Subcutaneous adipose tissue (tissue), 4 donors: Measurements from ENCODE around the gene TMC5. TPM values are rescaled to one million over a fixed set of nuclear protein-coding genes. Genes with fewer than 3 reads are reported as not detected.

Experiments used
- total RNA-seq, 4 donors: library from RNA; depleted of rRNA; stranded (reverse); fragments of >200 nt; gene quantifications; one replicate each; pipeline ENCODE4 v1.1.0, GENCODE V29; 2016
- TF ChIP-seq, protein P1 (sequence below): fragments of 450-650 bp; IDR thresholded peaks from one replicate; pipeline ENCODE4 v1.5.1; 2016; ENCODE audit warnings: low read depth, mild to moderate bottlenecking, control low read depth, antibody characterized with exemption, moderate library complexity

TMC5 gene, protein sequence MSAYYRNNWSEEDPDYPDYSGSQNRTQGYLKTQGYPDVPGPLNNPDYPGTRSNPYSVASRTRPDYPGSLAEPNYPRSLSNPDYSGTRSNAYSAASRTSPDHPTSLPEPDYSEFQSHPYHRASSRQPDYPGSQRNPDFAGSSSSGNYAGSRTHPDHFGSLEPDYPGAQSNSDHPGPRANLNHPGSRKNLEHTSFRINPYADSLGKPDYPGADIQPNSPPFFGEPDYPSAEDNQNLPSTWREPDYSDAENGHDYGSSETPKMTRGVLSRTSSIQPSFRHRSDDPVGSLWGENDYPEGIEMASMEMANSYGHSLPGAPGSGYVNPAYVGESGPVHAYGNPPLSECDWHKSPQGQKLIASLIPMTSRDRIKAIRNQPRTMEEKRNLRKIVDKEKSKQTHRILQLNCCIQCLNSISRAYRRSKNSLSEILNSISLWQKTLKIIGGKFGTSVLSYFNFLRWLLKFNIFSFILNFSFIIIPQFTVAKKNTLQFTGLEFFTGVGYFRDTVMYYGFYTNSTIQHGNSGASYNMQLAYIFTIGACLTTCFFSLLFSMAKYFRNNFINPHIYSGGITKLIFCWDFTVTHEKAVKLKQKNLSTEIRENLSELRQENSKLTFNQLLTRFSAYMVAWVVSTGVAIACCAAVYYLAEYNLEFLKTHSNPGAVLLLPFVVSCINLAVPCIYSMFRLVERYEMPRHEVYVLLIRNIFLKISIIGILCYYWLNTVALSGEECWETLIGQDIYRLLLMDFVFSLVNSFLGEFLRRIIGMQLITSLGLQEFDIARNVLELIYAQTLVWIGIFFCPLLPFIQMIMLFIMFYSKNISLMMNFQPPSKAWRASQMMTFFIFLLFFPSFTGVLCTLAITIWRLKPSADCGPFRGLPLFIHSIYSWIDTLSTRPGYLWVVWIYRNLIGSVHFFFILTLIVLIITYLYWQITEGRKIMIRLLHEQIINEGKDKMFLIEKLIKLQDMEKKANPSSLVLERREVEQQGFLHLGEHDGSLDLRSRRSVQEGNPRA
- total RNA-seq: under 1 TPM in 3 of 4 donors, not detected in 1; 0.16 to 0.22 (median 0.17) TPM

DNA sequence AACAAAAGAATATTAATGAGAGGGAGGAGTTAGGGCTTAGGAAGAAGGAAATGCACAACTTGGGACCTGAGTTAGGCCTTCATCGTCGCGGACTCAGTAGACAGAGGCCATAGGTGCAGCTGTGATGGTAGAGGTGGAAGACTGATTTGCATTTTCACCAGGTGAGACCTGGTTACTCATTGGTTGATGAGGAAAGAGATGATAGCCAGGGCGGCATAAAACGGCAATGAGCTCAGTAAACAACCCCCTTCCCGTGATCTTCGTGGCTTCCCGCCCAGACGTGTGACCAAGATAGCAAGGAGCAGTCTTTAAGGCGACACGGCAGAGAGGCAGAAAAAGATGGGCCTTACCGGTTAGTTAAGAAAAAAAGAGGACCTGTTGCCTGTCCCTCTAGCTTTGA, at the start of gene TMC5:
TSS of gene TMC5 (plus strand) at position 244 of the 400 bp plus-strand sequence. CDS start 22,156 bp downstream, outside the sequence.
- TF ChIP-seq, protein P1, sequence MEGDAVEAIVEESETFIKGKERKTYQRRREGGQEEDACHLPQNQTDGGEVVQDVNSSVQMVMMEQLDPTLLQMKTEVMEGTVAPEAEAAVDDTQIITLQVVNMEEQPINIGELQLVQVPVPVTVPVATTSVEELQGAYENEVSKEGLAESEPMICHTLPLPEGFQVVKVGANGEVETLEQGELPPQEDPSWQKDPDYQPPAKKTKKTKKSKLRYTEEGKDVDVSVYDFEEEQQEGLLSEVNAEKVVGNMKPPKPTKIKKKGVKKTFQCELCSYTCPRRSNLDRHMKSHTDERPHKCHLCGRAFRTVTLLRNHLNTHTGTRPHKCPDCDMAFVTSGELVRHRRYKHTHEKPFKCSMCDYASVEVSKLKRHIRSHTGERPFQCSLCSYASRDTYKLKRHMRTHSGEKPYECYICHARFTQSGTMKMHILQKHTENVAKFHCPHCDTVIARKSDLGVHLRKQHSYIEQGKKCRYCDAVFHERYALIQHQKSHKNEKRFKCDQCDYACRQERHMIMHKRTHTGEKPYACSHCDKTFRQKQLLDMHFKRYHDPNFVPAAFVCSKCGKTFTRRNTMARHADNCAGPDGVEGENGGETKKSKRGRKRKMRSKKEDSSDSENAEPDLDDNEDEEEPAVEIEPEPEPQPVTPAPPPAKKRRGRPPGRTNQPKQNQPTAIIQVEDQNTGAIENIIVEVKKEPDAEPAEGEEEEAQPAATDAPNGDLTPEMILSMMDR: no peak

DNA sequence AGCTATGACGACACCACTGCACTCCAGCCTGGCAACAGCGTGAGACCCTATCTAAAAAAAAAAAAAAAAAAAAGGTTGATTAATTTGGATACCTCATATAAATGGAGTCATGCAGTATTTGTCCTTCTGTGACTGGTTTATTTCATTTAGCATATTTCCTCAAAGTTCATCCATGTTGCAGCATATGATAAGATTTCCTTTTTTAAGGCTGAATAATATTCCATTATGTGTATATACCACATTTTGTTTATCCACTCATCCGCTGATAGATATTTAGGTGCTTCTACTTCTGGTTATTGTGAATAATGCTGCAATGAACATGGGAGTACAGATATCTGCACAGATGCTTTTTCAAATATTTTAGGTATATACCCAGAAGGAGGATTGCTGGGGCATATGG, 43.3 kb upstream of the TMC5 start:
- TF ChIP-seq, protein P1: no peak

DNA sequence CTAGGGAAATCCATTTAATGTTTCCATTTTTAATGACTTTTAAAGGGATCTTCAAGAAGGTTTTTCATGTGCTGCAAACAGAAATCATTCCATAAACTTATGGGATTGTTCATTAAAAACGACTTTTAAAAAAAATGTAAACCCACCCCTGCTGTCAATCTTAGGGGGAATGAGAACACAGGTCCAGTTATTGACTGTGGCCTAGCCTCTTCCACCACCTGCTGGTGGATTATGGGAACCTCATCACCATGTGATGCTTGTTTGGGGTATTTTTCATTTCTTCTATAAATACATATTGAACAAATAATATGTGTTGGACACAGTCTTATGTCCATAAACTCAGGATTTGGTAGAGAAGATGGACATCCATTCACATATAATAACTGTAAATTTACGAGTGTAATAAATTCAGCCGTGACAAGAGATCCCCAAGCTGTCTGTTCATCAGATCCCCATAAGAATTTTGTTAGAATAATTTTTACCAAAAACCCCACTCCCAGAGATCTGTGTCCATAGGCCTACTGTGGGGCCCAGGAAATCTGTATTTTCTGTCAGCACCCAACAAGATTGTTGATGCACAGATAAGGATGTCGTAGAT, 42.0 kb upstream of the TMC5 start:
- TF ChIP-seq, protein P1: no peak

DNA sequence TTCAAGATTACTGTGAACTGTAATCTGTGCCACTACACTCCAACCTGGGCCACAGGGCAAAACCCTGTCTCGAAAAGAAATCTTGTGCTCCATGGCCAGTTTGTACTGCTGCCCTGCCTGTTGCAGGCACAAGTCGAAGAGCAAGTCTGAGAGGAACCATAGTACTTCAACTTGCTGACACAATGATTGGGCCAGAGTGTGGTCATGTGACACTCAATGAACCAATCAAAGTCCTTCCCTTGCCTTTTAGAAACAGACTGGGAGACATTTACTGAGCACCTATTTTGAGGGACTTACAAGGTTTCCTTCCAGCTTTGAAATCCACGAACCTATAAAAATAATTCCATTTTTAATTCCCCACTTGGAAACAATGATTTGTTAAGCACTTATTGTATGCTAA, 39.8 kb upstream of the TMC5 start:
- TF ChIP-seq, protein P1: no peak

DNA sequence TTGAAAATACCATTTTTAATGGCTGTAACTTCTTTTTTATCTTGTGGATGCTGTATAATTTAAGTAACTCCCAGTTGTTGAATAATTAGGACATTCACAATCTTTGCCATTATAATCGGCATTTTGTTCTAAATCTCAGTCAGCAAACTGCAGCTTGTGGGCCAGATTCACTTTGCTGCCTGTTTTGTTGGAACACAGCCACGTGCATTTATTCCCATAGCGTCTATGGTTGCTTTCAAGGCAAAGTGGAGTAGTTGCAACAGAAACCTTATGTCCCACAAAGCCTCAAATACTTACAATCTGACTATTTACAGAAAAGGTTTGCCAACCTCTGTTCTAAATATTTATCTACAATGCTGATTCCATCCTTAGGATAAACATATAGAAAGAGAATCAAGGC, 39.2 kb upstream of the TMC5 start:
- TF ChIP-seq, protein P1: no peak

DNA sequence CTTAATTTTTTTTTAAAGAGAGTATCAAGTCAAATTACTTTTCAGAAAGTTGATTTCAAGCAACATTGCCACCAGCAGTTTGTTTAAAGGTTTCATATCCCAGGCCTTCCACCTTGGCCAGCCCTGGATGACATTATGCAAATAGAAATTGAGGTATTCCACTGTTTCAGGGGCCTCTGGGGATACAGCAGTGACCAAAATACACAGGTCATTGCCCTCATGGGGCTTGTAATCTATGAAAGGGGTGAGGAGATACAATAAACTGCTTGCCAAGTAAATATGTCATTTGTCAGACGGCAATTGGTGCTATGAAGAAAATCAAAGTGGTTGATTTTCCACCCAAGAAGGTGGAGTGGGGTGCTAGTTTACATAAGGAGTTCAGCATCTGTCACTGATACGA, 37.8 kb upstream of the TMC5 start:
- TF ChIP-seq, protein P1: no peak
